Measurements from ENCODE around the gene CDADC1.

GRCh38 chr13:49298416-49298815 is 50.7 kb downstream of the CDADC1 start:
- TF ChIP-seq CTCF (IDR thresholded peaks at IDR 0.05) (no peak), POLR2AphosphoS5 (IDR thresholded peaks at IDR 0.05) (no peak)
